ENCODE measurements around the gene LIMK1. TPM values are rescaled to one million over a fixed set of nuclear protein-coding genes. Genes with fewer than 3 reads are reported as not detected.

The LIMK1 gene
- total RNA-seq (2022; extraction: Qiagen RNA extraction) = 30.1 to 37.4 TPM (median 35.7 TPM) in 5 replicates

GRCh38 chr7:74083117-74083876, at the start of gene LIMK1:
Gene LIMK1, plus strand, starts transcription at chr7:74083804. Its CDS starts 187 bp downstream, at chr7:74083991.

Other genes with a start within 250 kb of the LIMK1 start
- 6.9 to 12.4 TPM (median 11.5 TPM) in 5 replicates for gene METTL27, start 241.3 kb upstream of the LIMK1 start, total RNA-seq (2022; extraction: Qiagen RNA extraction)
- gene TMEM270, start 222.6 kb upstream of the LIMK1 start, total RNA-seq (2022; extraction: Qiagen RNA extraction) = 0.26 TPM in 1 of 5 replicates, not detected in the others
- gene ELN, start 55.6 kb upstream of the LIMK1 start, total RNA-seq (2022; extraction: Qiagen RNA extraction) = 0.05 to 0.13 TPM (median 0.08 TPM) in 5 replicates
- gene EIF4H, start 90.6 kb downstream of the LIMK1 start, total RNA-seq (2022; extraction: Qiagen RNA extraction) = 292 to 316 TPM (median 302 TPM) in 5 replicates
- gene LAT2, start 126.2 kb downstream of the LIMK1 start, total RNA-seq (2022; extraction: Qiagen RNA extraction) = 0.81 to 1.6 TPM (median 1.1 TPM) in 5 replicates
- gene RFC2, start 170.6 kb downstream of the LIMK1 start, total RNA-seq (2022; extraction: Qiagen RNA extraction) = 54.7 to 68.9 TPM (median 57.7 TPM) in 5 replicates
- 16.8 to 23.4 TPM (median 19.9 TPM) in 5 replicates for gene CLIP2, start 205.6 kb downstream of the LIMK1 start, total RNA-seq (2022; extraction: Qiagen RNA extraction)